NCI-H1694 treated with DMSO at 0.1 percent for 48 hours (cell line): Measurements from ENCODE around the gene KANK4.
"Not testable (repeated sequence)": the region's sequence is repeated elsewhere in the genome, so short reads cannot be mapped to it uniquely, and the experiment has no call there.

Experiments used
- DNase-seq: peaks from one replicate; lab custom pipeline; 2025; lab: John Stamatoyannopoulos, UW

KANK4 gene

GRCh38 chr1:62271948-62272728 lies 47.1 kb downstream of the KANK4 start:
- no peak for DNase-seq

GRCh38 chr1:62271134-62271533 lies 48.1 kb downstream of the KANK4 start:
- no peak for DNase-seq

- no peak for DNase-seq
These were observed 49.3 kb downstream of the KANK4 start for GRCh38 chr1:62269851-62270495.

DNA sequence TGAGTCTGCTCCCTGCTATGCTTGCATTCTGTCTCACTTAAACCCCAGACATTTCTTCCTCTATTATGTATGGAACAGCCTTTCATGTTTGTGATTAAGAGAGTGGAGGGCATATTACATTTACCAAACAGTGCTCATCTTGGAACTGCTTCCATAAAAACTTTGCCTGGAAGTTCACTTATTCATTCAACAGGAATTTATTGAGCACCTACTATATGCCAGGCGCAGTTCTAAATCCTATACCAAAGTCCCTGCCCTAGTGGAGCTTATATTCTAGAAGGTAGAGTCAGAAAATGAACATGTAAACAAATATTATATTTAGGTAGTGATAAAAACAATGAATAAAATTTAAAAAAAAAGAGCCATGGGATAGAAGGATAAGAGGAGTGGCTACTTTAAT lies 49.8 kb downstream of the KANK4 start:
- DNase-seq: no peak

GRCh38 chr1:62268315-62268714 lies 50.9 kb downstream of the KANK4 start:
- no peak for DNase-seq

- DNase-seq: no peak
These were observed 53.0 kb downstream of the KANK4 start for GRCh38 chr1:62265956-62266935.

- DNase-seq: no peak
These were observed 55.4 kb downstream of the KANK4 start for GRCh38 chr1:62263814-62264353.

- DNase-seq: no peak
These were observed 56.0 kb downstream of the KANK4 start for GRCh38 chr1:62263006-62263813.

- DNase-seq: no peak
These were observed 58.5 kb downstream of the KANK4 start for GRCh38 chr1:62260688-62261087.

DNA sequence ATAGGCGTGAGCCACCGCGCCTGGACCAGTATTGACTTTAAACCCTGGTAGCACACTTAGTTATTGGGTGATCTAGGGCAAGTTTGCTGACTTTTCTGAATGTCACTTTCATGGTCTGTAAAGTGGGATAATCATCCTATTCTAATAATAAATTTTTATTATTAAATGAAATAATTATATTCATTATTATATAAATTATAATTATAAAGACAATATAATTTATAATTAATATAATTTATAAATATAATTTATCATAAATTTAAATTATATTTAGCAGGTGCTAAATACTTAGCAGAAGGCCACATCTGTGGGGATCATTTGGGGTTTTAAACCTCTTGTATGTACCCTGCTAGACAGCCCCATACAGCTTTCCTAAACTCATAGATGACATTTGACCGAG lies 59.7 kb downstream of the KANK4 start:
- DNase-seq: no peak

DNA sequence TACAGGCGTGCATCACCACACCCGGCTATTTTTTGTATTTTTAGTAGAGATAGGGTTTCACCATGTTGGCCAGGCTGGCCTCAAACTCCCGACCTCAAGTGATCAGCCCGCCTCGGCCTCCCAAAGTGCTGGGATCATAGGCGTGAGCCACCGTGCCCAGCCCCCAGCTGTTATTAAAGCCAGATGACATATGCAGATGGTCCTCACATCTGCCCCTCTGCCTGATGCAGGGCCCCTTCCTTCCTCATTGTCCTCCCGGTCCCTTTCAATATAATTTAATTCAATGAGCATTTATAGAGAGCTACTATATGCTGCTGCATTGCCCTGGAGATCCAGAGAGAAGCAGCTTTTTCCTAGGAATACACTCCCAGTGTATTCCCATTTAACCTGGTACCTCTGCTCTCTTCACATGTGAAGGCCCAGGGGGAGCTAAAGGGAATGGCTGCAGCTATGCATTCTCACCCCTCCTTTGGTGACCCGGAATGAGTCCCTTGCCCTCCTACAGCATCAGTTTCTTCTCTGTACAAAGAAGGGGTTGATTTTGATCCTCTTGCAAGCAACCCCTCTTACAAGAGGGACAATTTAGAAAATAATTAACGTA lies 69.0 kb downstream of the KANK4 start:
- peak; percentile 36 for DNase-seq

DNA sequence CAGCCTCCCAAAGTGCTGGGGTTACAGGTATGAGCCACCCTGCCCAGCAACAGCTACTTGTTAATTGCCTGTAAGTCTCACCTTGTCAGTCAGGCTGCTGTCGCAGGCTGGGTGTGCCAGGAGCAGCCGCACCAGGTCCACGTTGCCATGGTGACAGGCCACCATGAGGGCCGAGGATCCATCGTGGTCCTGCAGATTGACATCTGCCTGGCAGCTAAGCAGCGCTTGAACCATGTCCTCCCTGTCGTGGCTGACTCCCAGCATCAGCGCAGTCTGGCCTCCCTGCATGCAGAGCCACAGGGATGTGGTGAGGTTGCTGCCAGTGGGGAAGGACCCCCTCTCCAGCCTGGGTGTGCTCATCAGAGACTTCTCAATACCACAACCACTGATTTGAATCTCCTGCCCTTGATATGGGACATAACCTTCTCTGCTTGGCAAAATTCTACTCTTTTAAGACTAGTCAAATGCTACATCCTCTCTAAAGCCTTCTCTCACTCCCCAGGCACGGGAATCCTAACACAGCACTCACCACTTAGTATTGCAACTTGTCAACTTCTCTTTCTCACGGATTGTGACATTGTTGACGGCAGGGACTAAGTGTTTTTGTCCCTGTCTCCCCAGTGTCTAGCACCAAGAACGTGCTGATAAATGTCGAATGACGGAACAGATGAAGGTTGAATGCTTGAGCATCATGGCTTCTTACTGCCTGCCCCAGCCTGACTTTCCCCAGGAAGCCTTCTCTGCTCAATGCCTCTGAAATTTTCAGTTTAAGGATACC lies 71.7 kb downstream of the KANK4 start:
- no peak for DNase-seq

- no peak for DNase-seq
These were observed 74.0 kb downstream of the KANK4 start for GRCh38 chr1:62245201-62245600.

DNA sequence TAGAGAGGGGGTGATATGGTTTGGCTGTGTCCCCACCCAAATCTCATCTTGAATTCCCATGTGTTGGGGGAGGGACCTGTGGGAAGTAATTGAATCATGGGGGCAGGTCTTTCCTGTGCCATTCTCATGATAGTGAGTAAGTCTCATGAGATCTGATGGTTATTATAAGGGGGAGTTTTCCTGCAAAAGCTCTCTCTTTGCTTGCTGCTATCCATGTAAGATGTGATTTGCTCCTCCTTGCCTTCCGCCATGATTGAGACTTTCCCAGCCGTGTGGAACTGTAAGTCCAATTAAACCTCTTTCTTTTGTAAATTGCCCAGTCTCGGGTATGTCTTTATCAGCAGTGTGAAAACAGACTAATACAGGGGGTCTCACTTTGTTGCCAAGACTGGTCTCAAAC lies 74.9 kb downstream of the KANK4 start:
- DNase-seq: not testable (repeated sequence)

DNA sequence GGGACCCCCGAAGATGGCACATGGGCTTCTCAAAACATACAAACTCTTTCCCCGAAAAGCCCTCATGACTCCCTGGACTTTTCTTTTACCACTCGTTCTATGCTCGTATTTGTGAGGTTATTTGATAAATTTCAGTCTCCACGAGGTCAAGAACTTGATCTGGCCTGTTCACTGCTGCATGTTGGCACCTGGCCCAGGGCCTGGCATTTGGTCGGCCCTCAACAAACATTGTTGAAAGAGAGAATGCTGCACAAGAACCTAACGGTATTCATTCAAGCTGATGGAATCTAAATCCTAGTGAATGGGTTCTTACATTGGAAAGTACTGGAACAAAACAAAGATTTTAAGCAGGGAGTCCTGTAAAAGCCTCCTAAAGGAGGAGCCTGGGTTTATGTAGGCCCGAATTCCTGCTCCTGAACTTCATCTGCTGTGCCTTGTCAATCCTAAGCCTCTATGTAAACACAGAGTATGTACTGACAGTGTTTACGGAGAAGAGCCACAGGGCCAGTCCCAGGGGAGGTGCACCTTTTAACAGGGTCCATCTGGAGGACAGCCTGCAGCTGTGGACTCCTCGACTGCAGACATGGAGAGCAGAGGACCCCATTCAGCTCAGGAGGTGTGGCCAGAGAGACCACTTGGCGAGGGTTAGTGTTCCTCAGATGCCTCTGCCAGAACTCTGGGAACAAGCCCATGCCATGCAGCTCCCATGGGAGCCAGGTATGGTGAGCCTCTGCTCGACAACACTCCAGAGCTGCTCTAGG lies 77.7 kb downstream of the KANK4 start:
- DNase-seq: peak; percentile 41

- DNase-seq: no peak
These were observed 78.4 kb downstream of the KANK4 start for GRCh38 chr1:62240651-62241370.

- DNase-seq: not testable (repeated sequence)
These were observed 79.4 kb downstream of the KANK4 start for GRCh38 chr1:62239652-62240403.

- DNase-seq: no peak
These were observed 80.7 kb downstream of the KANK4 start for GRCh38 chr1:62238507-62238906.
